Fibroblast of villous mesenchyme (primary cell): ENCODE results near the gene SIDT1. TPM values are rescaled to one million over a fixed set of nuclear protein-coding genes. Genes with fewer than 3 reads are reported as not detected.

ENCODE experiments used
- DNase-seq: peaks from one replicate; pipeline ENCODE4 v3.0.0-alpha.2; 2010; ENCODE audit warnings: low read depth
- H3K4me3 ChIP-seq: 2 replicates; pipeline ENCODE4 v1.5.1; 2011; ENCODE audit warnings: low read depth, mild to moderate bottlenecking, low read length
- total RNA-seq: library from RNA; depleted of rRNA; stranded (reverse); fragments of >200 nt; gene quantifications from 2 replicates; pipeline ENCODE4 v1.2.3, GENCODE V29; 2012
- TF ChIP-seq, protein P1 (sequence below): IDR thresholded peaks from 2 replicates; pipeline ENCODE4 v1.5.1; 2012; ENCODE audit warnings: low read depth, mild to moderate bottlenecking, low read length; ENCODE audit not compliant: insufficient read depth

Gene SIDT1
- total RNA-seq, 1 donor: not detected

DNA sequence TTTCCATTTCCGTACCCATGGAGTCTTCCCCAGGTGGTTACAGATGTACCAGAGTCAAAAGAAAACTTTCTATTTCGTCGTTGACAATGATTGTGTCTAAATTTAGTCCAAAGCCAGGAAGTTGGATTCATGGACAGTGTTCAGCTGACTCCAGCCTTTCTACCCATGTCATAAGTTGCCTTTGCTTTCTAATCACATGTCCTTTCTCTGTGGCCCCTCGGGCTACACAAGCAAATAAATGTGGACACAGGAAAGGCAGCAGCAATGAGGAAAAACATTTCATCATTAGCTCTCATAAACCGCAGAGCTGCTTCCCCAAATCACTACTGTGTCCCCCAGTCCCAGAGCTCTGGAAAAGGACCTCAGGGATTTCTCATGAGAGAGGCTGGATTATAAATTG lies 82.0 kb downstream of the SIDT1 start:
- TF ChIP-seq, protein P1, sequence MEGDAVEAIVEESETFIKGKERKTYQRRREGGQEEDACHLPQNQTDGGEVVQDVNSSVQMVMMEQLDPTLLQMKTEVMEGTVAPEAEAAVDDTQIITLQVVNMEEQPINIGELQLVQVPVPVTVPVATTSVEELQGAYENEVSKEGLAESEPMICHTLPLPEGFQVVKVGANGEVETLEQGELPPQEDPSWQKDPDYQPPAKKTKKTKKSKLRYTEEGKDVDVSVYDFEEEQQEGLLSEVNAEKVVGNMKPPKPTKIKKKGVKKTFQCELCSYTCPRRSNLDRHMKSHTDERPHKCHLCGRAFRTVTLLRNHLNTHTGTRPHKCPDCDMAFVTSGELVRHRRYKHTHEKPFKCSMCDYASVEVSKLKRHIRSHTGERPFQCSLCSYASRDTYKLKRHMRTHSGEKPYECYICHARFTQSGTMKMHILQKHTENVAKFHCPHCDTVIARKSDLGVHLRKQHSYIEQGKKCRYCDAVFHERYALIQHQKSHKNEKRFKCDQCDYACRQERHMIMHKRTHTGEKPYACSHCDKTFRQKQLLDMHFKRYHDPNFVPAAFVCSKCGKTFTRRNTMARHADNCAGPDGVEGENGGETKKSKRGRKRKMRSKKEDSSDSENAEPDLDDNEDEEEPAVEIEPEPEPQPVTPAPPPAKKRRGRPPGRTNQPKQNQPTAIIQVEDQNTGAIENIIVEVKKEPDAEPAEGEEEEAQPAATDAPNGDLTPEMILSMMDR: no peak
- DNase-seq: no peak

GRCh38 chr3:113615976-113616375 lies 83.6 kb downstream of the SIDT1 start:
- no peak for DNase-seq
- TF ChIP-seq, protein P1: no peak
- no peak overlapping the region for H3K4me3 ChIP-seq

More for the DNA sequence above, 82.0 kb downstream of the SIDT1 start:
- H3K4me3 ChIP-seq: no peak overlapping the region

GRCh38 chr3:113617726-113618125 lies 85.4 kb downstream of the SIDT1 start:
- no peak overlapping the region for H3K4me3 ChIP-seq
- DNase-seq: no peak
- TF ChIP-seq, protein P1: no peak

DNA sequence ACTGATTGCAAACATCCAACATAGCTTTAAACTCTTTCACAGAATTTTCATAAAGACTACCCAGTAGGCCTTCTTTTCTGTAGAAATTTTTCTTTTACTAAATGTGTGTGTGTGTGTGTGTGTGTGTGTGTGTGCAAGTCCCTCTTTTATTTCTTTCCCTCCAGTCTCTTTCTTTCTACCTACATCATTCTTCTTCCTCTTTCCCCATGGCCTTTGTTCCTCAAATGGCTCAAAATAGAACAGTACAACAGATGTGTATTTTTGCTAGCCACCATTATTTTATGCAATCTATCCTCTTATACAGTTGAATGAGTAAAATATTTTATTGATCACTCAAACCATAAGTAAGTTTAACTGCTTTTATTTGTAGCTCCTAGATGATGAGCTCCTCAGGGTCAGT lies 87.7 kb downstream of the SIDT1 start:
- DNase-seq: no peak
- H3K4me3 ChIP-seq: no peak overlapping the region

GRCh38 chr3:113623324-113623723 lies 91.0 kb downstream of the SIDT1 start:
- TF ChIP-seq, protein P1: peak; percentile 19
- peak; percentile 3 for DNase-seq
- peak overlapping the region; percentile 17 for H3K4me3 ChIP-seq

More for the DNA sequence above, 87.7 kb downstream of the SIDT1 start:
- TF ChIP-seq, protein P1: no peak

- TF ChIP-seq, protein P1: no peak
- no peak for DNase-seq
- H3K4me3 ChIP-seq: peak overlapping the region; percentile 17
Measured at GRCh38 chr3:113623811-113624210, 91.5 kb downstream of the SIDT1 start.

GRCh38 chr3:113625834-113626233 lies 93.5 kb downstream of the SIDT1 start:
- TF ChIP-seq, protein P1: no peak
- H3K4me3 ChIP-seq: no peak overlapping the region
- no peak for DNase-seq
